ENCODE measurements around the gene VTCN1. TPM values are rescaled to one million over a fixed set of nuclear protein-coding genes. Genes with fewer than 3 reads are reported as not detected.
"Not testable (repeated sequence)": the region's sequence is repeated elsewhere in the genome, so short reads cannot be mapped to it uniquely, and the experiment has no call there.

The VTCN1 gene
- under 1 TPM in 3 of 4 donors, not detected in 1; 0.03 to 0.27 (median 0.10) TPM for polyA plus RNA-seq
- long read RNA-seq, donor 1: 0 reads
- long read RNA-seq, donor 2: 0 reads
- long read RNA-seq, donor 3: 0 reads
- long read RNA-seq, donor 4: 0 reads
- long read RNA-seq, donor 5: 0 reads
- long read RNA-seq, donor 6: 0 reads
- long read RNA-seq, donor 7: 0 reads
- long read RNA-seq, donor 8: 0 reads
- long read RNA-seq, donor 9: 0 reads
- long read RNA-seq, donor 10: 0 reads

GRCh38 chr1:117210831-117211261 lies at the start of gene VTCN1:
TSS of gene VTCN1 (minus strand) at chr1:117210927. CDS start at chr1:117210855, 72 bp downstream.
- H3K4me3 ChIP-seq (ENCODE audit: low read depth in 1 of 3, low read length in 3 of 3): no peak within 1 kb of the TSS
- no peak for FAIRE-seq
- DNase-seq: peak; percentile 63 to 67
- WGBS, 3 donors: 8 to 57% (median 32%) methylated on average over 8 of the region's 8 CpGs
- H3K36me3 ChIP-seq (ENCODE audit: control insufficient read depth in 3 of 3, insufficient read depth in 2 of 3, low read depth in 1 of 3, low read length in 3 of 3): no peaks in the 10 kb centered on the region
- no peak within 1 kb of the TSS for H3K27ac ChIP-seq (ENCODE audit: low read depth in 1 of 3, low read length in 2 of 3)
- peaks cover 0 to 11% (median 0%) of the 10 kb centered on the region in 3 donors for H3K4me1 ChIP-seq (ENCODE audit: control insufficient read depth in 3 of 3, insufficient read depth in 2 of 3, low read depth in 1 of 3, low read length in 2 of 3)
- peaks cover 0 to 3% (median 0%) of the 10 kb centered on the region in 3 donors for H3K27me3 ChIP-seq (ENCODE audit: control insufficient read depth in 3 of 3, insufficient read depth in 3 of 3, low read length in 3 of 3)
- H3K9me3 ChIP-seq (ENCODE audit: control insufficient read depth in 2 of 2, insufficient read depth in 1 of 2, low read depth in 1 of 2, low read length in 1 of 2): no peaks in the 10 kb centered on the region

GRCh38 chr1:117258791-117259190 lies 48.1 kb upstream of the VTCN1 start:
- DNase-seq (no peak), FAIRE-seq (no peak)
- Histone ChIP-seq H3K9me3 (ENCODE audit: control insufficient read depth in 2 of 2, insufficient read depth in 1 of 2, low read depth in 1 of 2, low read length in 1 of 2) (peaks cover 0 to 7% of the 10 kb centered on the region in 2 donors), H3K36me3 (ENCODE audit: control insufficient read depth in 3 of 3, insufficient read depth in 2 of 3, low read depth in 1 of 3, low read length in 3 of 3) (no peaks in the 10 kb centered on the region), H3K4me3 (ENCODE audit: low read depth in 1 of 3, low read length in 3 of 3) (no peak overlapping the region), H3K27ac (ENCODE audit: low read depth in 1 of 3, low read length in 2 of 3) (no peak overlapping the region), H3K27me3 (ENCODE audit: control insufficient read depth in 3 of 3, insufficient read depth in 3 of 3, low read length in 3 of 3) (peaks cover 0 to 5% (median 0%) of the 10 kb centered on the region in 3 donors), H3K4me1 (ENCODE audit: control insufficient read depth in 3 of 3, insufficient read depth in 2 of 3, low read depth in 1 of 3, low read length in 2 of 3) (no peaks in the 10 kb centered on the region)
- 88 to 96% (median 91%) methylated on average over 3 of the region's 3 CpGs for WGBS, 3 donors

GRCh38 chr1:117258075-117258474 lies 47.3 kb upstream of the VTCN1 start:
- H3K27me3 ChIP-seq (ENCODE audit: control insufficient read depth in 3 of 3, insufficient read depth in 3 of 3, low read length in 3 of 3); DNase-seq; H3K27ac ChIP-seq (ENCODE audit: low read depth in 1 of 3, low read length in 2 of 3); H3K36me3 ChIP-seq (ENCODE audit: control insufficient read depth in 3 of 3, insufficient read depth in 2 of 3, low read depth in 1 of 3, low read length in 3 of 3); FAIRE-seq; H3K4me3 ChIP-seq (ENCODE audit: low read depth in 1 of 3, low read length in 3 of 3); H3K9me3 ChIP-seq (ENCODE audit: control insufficient read depth in 2 of 2, insufficient read depth in 1 of 2, low read depth in 1 of 2, low read length in 1 of 2); H3K4me1 ChIP-seq (ENCODE audit: control insufficient read depth in 3 of 3, insufficient read depth in 2 of 3, low read depth in 1 of 3, low read length in 2 of 3): not testable (repeated sequence)

GRCh38 chr1:117257291-117257690 lies 46.6 kb upstream of the VTCN1 start:
- no peak for DNase-seq
- Histone ChIP-seq H3K4me3 (ENCODE audit: low read depth in 1 of 3, low read length in 3 of 3) (no peak overlapping the region), H3K36me3 (ENCODE audit: control insufficient read depth in 3 of 3, insufficient read depth in 2 of 3, low read depth in 1 of 3, low read length in 3 of 3) (no peaks in the 10 kb centered on the region), H3K9me3 (ENCODE audit: control insufficient read depth in 2 of 2, insufficient read depth in 1 of 2, low read depth in 1 of 2, low read length in 1 of 2) (peaks cover 0 to 7% of the 10 kb centered on the region in 2 donors), H3K27me3 (ENCODE audit: control insufficient read depth in 3 of 3, insufficient read depth in 3 of 3, low read length in 3 of 3) (peaks cover 0 to 2% (median 0%) of the 10 kb centered on the region in 3 donors), H3K4me1 (ENCODE audit: control insufficient read depth in 3 of 3, insufficient read depth in 2 of 3, low read depth in 1 of 3, low read length in 2 of 3) (no peaks in the 10 kb centered on the region), H3K27ac (ENCODE audit: low read depth in 1 of 3, low read length in 2 of 3) (no peak overlapping the region)
- no peak for FAIRE-seq

GRCh38 chr1:117250061-117250606 lies 39.4 kb upstream of the VTCN1 start:
- Histone ChIP-seq H3K4me1 (ENCODE audit: control insufficient read depth in 3 of 3, insufficient read depth in 2 of 3, low read depth in 1 of 3, low read length in 2 of 3) (no peaks in the 10 kb centered on the region), H3K9me3 (ENCODE audit: control insufficient read depth in 2 of 2, insufficient read depth in 1 of 2, low read depth in 1 of 2, low read length in 1 of 2) (no peaks in the 10 kb centered on the region), H3K27ac (ENCODE audit: low read depth in 1 of 3, low read length in 2 of 3) (no peak overlapping the region), H3K4me3 (ENCODE audit: low read depth in 1 of 3, low read length in 3 of 3) (no peak overlapping the region), H3K36me3 (ENCODE audit: control insufficient read depth in 3 of 3, insufficient read depth in 2 of 3, low read depth in 1 of 3, low read length in 3 of 3) (no peaks in the 10 kb centered on the region), H3K27me3 (ENCODE audit: control insufficient read depth in 3 of 3, insufficient read depth in 3 of 3, low read length in 3 of 3) (peaks cover 0 to 3% (median 2%) of the 10 kb centered on the region in 3 donors)
- FAIRE-seq: no peak
- DNase-seq: no peak

- Histone ChIP-seq H3K36me3 (ENCODE audit: control insufficient read depth in 3 of 3, insufficient read depth in 2 of 3, low read depth in 1 of 3, low read length in 3 of 3) (no peaks in the 10 kb centered on the region), H3K4me3 (ENCODE audit: low read depth in 1 of 3, low read length in 3 of 3) (no peak overlapping the region), H3K4me1 (ENCODE audit: control insufficient read depth in 3 of 3, insufficient read depth in 2 of 3, low read depth in 1 of 3, low read length in 2 of 3) (no peaks in the 10 kb centered on the region), H3K9me3 (ENCODE audit: control insufficient read depth in 2 of 2, insufficient read depth in 1 of 2, low read depth in 1 of 2, low read length in 1 of 2) (no peaks in the 10 kb centered on the region), H3K27me3 (ENCODE audit: control insufficient read depth in 3 of 3, insufficient read depth in 3 of 3, low read length in 3 of 3) (peaks cover 0 to 4% (median 3%) of the 10 kb centered on the region in 3 donors), H3K27ac (ENCODE audit: low read depth in 1 of 3, low read length in 2 of 3) (no peak overlapping the region)
- WGBS, 3 donors: 18 to 61% (median 45%) methylated on average over 2 of the region's 2 CpGs
- no peak for DNase-seq
- no peak for FAIRE-seq
These were observed 34.2 kb upstream of the VTCN1 start for GRCh38 chr1:117244971-117245370.

GRCh38 chr1:117244306-117244705 lies 33.6 kb upstream of the VTCN1 start:
- Histone ChIP-seq H3K4me3 (ENCODE audit: low read depth in 1 of 3, low read length in 3 of 3) (no peak overlapping the region), H3K4me1 (ENCODE audit: control insufficient read depth in 3 of 3, insufficient read depth in 2 of 3, low read depth in 1 of 3, low read length in 2 of 3) (no peaks in the 10 kb centered on the region), H3K36me3 (ENCODE audit: control insufficient read depth in 3 of 3, insufficient read depth in 2 of 3, low read depth in 1 of 3, low read length in 3 of 3) (no peaks in the 10 kb centered on the region), H3K9me3 (ENCODE audit: control insufficient read depth in 2 of 2, insufficient read depth in 1 of 2, low read depth in 1 of 2, low read length in 1 of 2) (no peaks in the 10 kb centered on the region), H3K27me3 (ENCODE audit: control insufficient read depth in 3 of 3, insufficient read depth in 3 of 3, low read length in 3 of 3) (peaks cover 0 to 4% (median 3%) of the 10 kb centered on the region in 3 donors), H3K27ac (ENCODE audit: low read depth in 1 of 3, low read length in 2 of 3) (no peak overlapping the region)
- FAIRE-seq (no peak), DNase-seq (no peak)
- WGBS, 3 donors: 87 to 90% (median 88%) methylated on average over 2 of the region's 2 CpGs

- Histone ChIP-seq H3K9me3 (ENCODE audit: control insufficient read depth in 2 of 2, insufficient read depth in 1 of 2, low read depth in 1 of 2, low read length in 1 of 2) (no peaks in the 10 kb centered on the region), H3K4me3 (ENCODE audit: low read depth in 1 of 3, low read length in 3 of 3) (no peak overlapping the region), H3K36me3 (ENCODE audit: control insufficient read depth in 3 of 3, insufficient read depth in 2 of 3, low read depth in 1 of 3, low read length in 3 of 3) (no peaks in the 10 kb centered on the region), H3K27me3 (ENCODE audit: control insufficient read depth in 3 of 3, insufficient read depth in 3 of 3, low read length in 3 of 3) (peaks cover 0 to 4% (median 3%) of the 10 kb centered on the region in 3 donors), H3K27ac (ENCODE audit: low read depth in 1 of 3, low read length in 2 of 3) (no peak overlapping the region), H3K4me1 (ENCODE audit: control insufficient read depth in 3 of 3, insufficient read depth in 2 of 3, low read depth in 1 of 3, low read length in 2 of 3) (no peaks in the 10 kb centered on the region)
- 74 to 78% (median 77%) methylated on average over 3 of the region's 3 CpGs for WGBS, 3 donors
- DNase-seq (no peak), FAIRE-seq (no peak)
These were observed 30.8 kb upstream of the VTCN1 start for GRCh38 chr1:117241512-117241911.

GRCh38 chr1:117240547-117240946 lies 29.8 kb upstream of the VTCN1 start:
- WGBS, 3 donors: 88 to 95% (median 94%) methylated on average over 4 of the region's 4 CpGs
- no peak for FAIRE-seq
- no peak for DNase-seq

More at GRCh38 chr1:117240547-117240946, 29.8 kb upstream of the VTCN1 start:
- Histone ChIP-seq H3K27ac (ENCODE audit: low read depth in 1 of 3, low read length in 2 of 3) (no peak overlapping the region), H3K4me3 (ENCODE audit: low read depth in 1 of 3, low read length in 3 of 3) (no peak overlapping the region), H3K36me3 (ENCODE audit: control insufficient read depth in 3 of 3, insufficient read depth in 2 of 3, low read depth in 1 of 3, low read length in 3 of 3) (no peaks in the 10 kb centered on the region), H3K27me3 (ENCODE audit: control insufficient read depth in 3 of 3, insufficient read depth in 3 of 3, low read length in 3 of 3) (peaks cover 0 to 3% (median 2%) of the 10 kb centered on the region in 3 donors), H3K4me1 (ENCODE audit: control insufficient read depth in 3 of 3, insufficient read depth in 2 of 3, low read depth in 1 of 3, low read length in 2 of 3) (no peaks in the 10 kb centered on the region), H3K9me3 (ENCODE audit: control insufficient read depth in 2 of 2, insufficient read depth in 1 of 2, low read depth in 1 of 2, low read length in 1 of 2) (no peaks in the 10 kb centered on the region)

Data from small intestine (tissue), 16 donors.